Sigmoid colon (tissue), 7 donors: ENCODE results near the gene RNF144A. TPM values are rescaled to one million over a fixed set of nuclear protein-coding genes. Genes with fewer than 3 reads are reported as not detected.

ENCODE experiments used
- DNase-seq: peaks from one replicate; pipeline ENCODE4 v3.0.0-alpha.2; 2019
- H3K27ac ChIP-seq, 4 donors: fragments of 200-600 bp; sonication (generic); one replicate each; pipeline ENCODE4 v1.5.1; 2016 to 2019; ENCODE audit warnings: mild to moderate bottlenecking in 1 of 4
- H3K27me3 ChIP-seq, 3 donors: fragments of 200-600 bp; sonication (generic); one replicate each; pipeline ENCODE4 v1.5.1; 2019; ENCODE audit warnings: mild to moderate bottlenecking in 1 of 3
- H3K36me3 ChIP-seq, 4 donors: fragments of 200-600 bp; sonication (generic); one replicate each; pipeline ENCODE4 v1.5.1; 2016 to 2019
- H3K4me1 ChIP-seq, 4 donors: fragments of 200-600 bp; sonication (generic); one replicate each; pipeline ENCODE4 v1.5.1; 2017 to 2019
- H3K4me3 ChIP-seq, 4 donors: fragments of 200-600 bp; sonication (generic); one replicate each; pipeline ENCODE4 v1.5.1; 2017 to 2019; ENCODE audit warnings: mild to moderate bottlenecking in 2 of 4, moderate library complexity in 1 of 4
- H3K9me3 ChIP-seq, 4 donors: fragments of 200-600 bp in 3 of 4; sonication (generic) in 3 of 4; one replicate each; pipeline versions ENCODE4 v1.5.1 to v1.6.1; 2013 to 2019
- CTCF ChIP-seq, 4 experiments: fragments of 450-650 bp in 3 of 4; fragments of 200-600 bp in 1 of 4; IDR thresholded peaks; one replicate each; pipeline ENCODE4 v1.5.1; 2016 to 2019; ENCODE audit warnings: antibody characterized with exemption in 4 of 4, mild to moderate bottlenecking in 3 of 4, moderate library complexity in 2 of 4
- EP300 ChIP-seq, 4 donors: sonication (generic); formaldehyde crosslinking; IDR thresholded peaks; one replicate each; pipeline ENCODE4 v1.6.1; 2017; ENCODE audit warnings: antibody characterized with exemption in 4 of 4
- POLR2A ChIP-seq, 2 donors: fragments of 450-650 bp; IDR thresholded peaks; one replicate each; pipeline ENCODE4 v1.6.1; 2016; ENCODE audit warnings: antibody characterized with exemption in 2 of 2, mild to moderate bottlenecking in 2 of 2, moderate library complexity in 2 of 2
- POLR2AphosphoS5 ChIP-seq, 4 donors: sonication (generic); formaldehyde crosslinking; IDR thresholded peaks; one replicate each; pipeline ENCODE4 v1.6.1; 2017; ENCODE audit warnings: antibody characterized with exemption in 4 of 4
- WGBS, 2 donors: extraction: QIAGEN DNeasy Blood & Tissue Kit; methylation state at CpG; one replicate each; pipeline ENCODE4 v1.1.7; 2013; 5-methylcytosine and 5-hydroxymethylcytosine counted together
- intact Hi-C: fragments of 100-400 bp; cut with DNase I; formaldehyde crosslinking; loops from one replicate; pipeline ENCODE4 v1.15.1; 2023
- polyA plus RNA-seq, 3 donors: library from polyadenylated mRNA; stranded (reverse); fragments of 200-250 nt; gene quantifications; one replicate each; pipeline ENCODE4 v1.2.3, GENCODE V29; 2013
- total RNA-seq, 4 donors: library from RNA; depleted of rRNA; stranded (reverse); fragments of >200 nt; gene quantifications; one replicate each; pipeline ENCODE4 v1.1.0, GENCODE V29; 2016
- donor health status: healthy with polysubstance abuse.
- donor health status: Bipolar disorder and iron deficiency.
- donor health status: healthy.

RNF144A gene
- total and polyA plus RNA-seq, 7 donors, result 4.8 to 14.2 (median 12.1) TPM

GRCh38 chr2:6917761-6918421, 679 bp downstream of the RNF144A start:
- intact Hi-C loops, result loop anchor here (2.0 to 5.0 kb wide), 5 partner anchors 41 to 124 kb away; partner anchors contain the start of gene RSAD2
- no peak for DNase-seq
- H3K4me1 ChIP-seq, result peaks cover 0 to 37% (median 7%) of the 10 kb centered on the region in 4 donors
- no peaks in the 10 kb centered on the region for H3K36me3 ChIP-seq
- TF ChIP-seq CTCF (IDR thresholded peaks at IDR 0.05) (no peak), EP300 (IDR thresholded peaks at IDR 0.05) (no peak), POLR2AphosphoS5 (IDR thresholded peaks at IDR 0.05) (no peak), POLR2A (IDR thresholded peaks at IDR 0.05) (no peak)
- H3K4me3 ChIP-seq, result peak overlapping the region; percentile 49 to 93 (median 86)
- 1 to 2% methylated on average over 68 of the region's 68 CpGs for WGBS, 2 donors
- H3K27me3 ChIP-seq, result no peaks in the 10 kb centered on the region
- peak overlapping the region; percentile 4 to 78 (median 70) for H3K27ac ChIP-seq
- no peaks in the 10 kb centered on the region for H3K9me3 ChIP-seq

GRCh38 chr2:6919901-6920742, 2.9 kb downstream of the RNF144A start:
- H3K4me3 ChIP-seq, result no peak overlapping the region
- no peaks in the 10 kb centered on the region for H3K9me3 ChIP-seq
- DNase-seq, result no peak
- 82 to 84% methylated on average over 12 of the region's 12 CpGs for WGBS, 2 donors
- no peaks in the 10 kb centered on the region for H3K27me3 ChIP-seq
- peaks cover 0 to 37% (median 7%) of the 10 kb centered on the region in 4 donors for H3K4me1 ChIP-seq
- H3K27ac ChIP-seq, result no peak overlapping the region
- H3K36me3 ChIP-seq, result no peaks in the 10 kb centered on the region
- TF ChIP-seq EP300 (IDR thresholded peaks at IDR 0.05), result no peak
- TF ChIP-seq POLR2AphosphoS5 (IDR thresholded peaks at IDR 0.05), result no peak
- no peak for TF ChIP-seq POLR2A (IDR thresholded peaks at IDR 0.05)
- no peak for TF ChIP-seq CTCF (IDR thresholded peaks at IDR 0.05)
- intact Hi-C loops, result loop anchor here (5.0 kb wide), 4 partner anchors 42 to 122 kb away; partner anchors contain the start of gene RSAD2

- no peak overlapping the region for H3K4me3 ChIP-seq
- H3K27ac ChIP-seq, result no peak overlapping the region
- WGBS, 2 donors, result 77 to 81% methylated on average over 4 of the region's 4 CpGs
- no peaks in the 10 kb centered on the region for H3K36me3 ChIP-seq
- intact Hi-C loops, result no loop called here
- no peak for DNase-seq
- TF ChIP-seq POLR2A (IDR thresholded peaks at IDR 0.05) (no peak), CTCF (IDR thresholded peaks at IDR 0.05) (no peak), EP300 (IDR thresholded peaks at IDR 0.05) (no peak), POLR2AphosphoS5 (IDR thresholded peaks at IDR 0.05) (no peak)
- no peaks in the 10 kb centered on the region for H3K9me3 ChIP-seq
- H3K4me1 ChIP-seq, result peaks cover 0 to 37% (median 7%) of the 10 kb centered on the region in 4 donors
- H3K27me3 ChIP-seq, result no peaks in the 10 kb centered on the region
Measured at GRCh38 chr2:6920743-6921064, 3.5 kb downstream of the RNF144A start.

GRCh38 chr2:6921321-6921922, 4.2 kb downstream of the RNF144A start:
- no peak overlapping the region for H3K4me3 ChIP-seq
- intact Hi-C loops, result no loop called here

More at GRCh38 chr2:6921321-6921922, 4.2 kb downstream of the RNF144A start:
- TF ChIP-seq CTCF (IDR thresholded peaks at IDR 0.05), result no peak
- TF ChIP-seq EP300 (IDR thresholded peaks at IDR 0.05), result no peak
- TF ChIP-seq POLR2A (IDR thresholded peaks at IDR 0.05), result no peak
- no peak for TF ChIP-seq POLR2AphosphoS5 (IDR thresholded peaks at IDR 0.05)
- no peak for DNase-seq
- no peaks in the 10 kb centered on the region for H3K36me3 ChIP-seq
- H3K4me1 ChIP-seq, result peaks cover 0 to 41% (median 7%) of the 10 kb centered on the region in 4 donors
- H3K27me3 ChIP-seq, result no peaks in the 10 kb centered on the region
- H3K9me3 ChIP-seq, result no peaks in the 10 kb centered on the region
- WGBS, 2 donors, result 69 to 82% methylated on average over 11 of the region's 11 CpGs
- H3K27ac ChIP-seq, result no peak overlapping the region
